Sigmoid colon (tissue), 7 donors: ENCODE results near the gene UBQLN4. TPM values are rescaled to one million over a fixed set of nuclear protein-coding genes. Genes with fewer than 3 reads are reported as not detected.
"Not testable (repeated sequence)": the region's sequence is repeated elsewhere in the genome, so short reads cannot be mapped to it uniquely, and the experiment has no call there.

Source experiments
- DNase-seq: peaks from one replicate; pipeline ENCODE4 v3.0.0-alpha.2; 2019
- H3K27ac ChIP-seq, 4 donors: fragments of 200-600 bp; sonication (generic); one replicate each; pipeline ENCODE4 v1.5.1; 2016 to 2019; ENCODE audit warnings: mild to moderate bottlenecking in 1 of 4
- H3K27me3 ChIP-seq, 3 donors: fragments of 200-600 bp; sonication (generic); one replicate each; pipeline ENCODE4 v1.5.1; 2019; ENCODE audit warnings: mild to moderate bottlenecking in 1 of 3
- H3K36me3 ChIP-seq, 4 donors: fragments of 200-600 bp; sonication (generic); one replicate each; pipeline ENCODE4 v1.5.1; 2016 to 2019
- H3K4me1 ChIP-seq, 4 donors: fragments of 200-600 bp; sonication (generic); one replicate each; pipeline ENCODE4 v1.5.1; 2017 to 2019
- H3K4me3 ChIP-seq, 4 donors: fragments of 200-600 bp; sonication (generic); one replicate each; pipeline ENCODE4 v1.5.1; 2017 to 2019; ENCODE audit warnings: mild to moderate bottlenecking in 2 of 4, moderate library complexity in 1 of 4
- H3K9me3 ChIP-seq, 4 donors: fragments of 200-600 bp in 3 of 4; sonication (generic) in 3 of 4; one replicate each; pipeline versions ENCODE4 v1.5.1 to v1.6.1; 2013 to 2019
- EP300 ChIP-seq, 4 donors: sonication (generic); formaldehyde crosslinking; IDR thresholded peaks; one replicate each; pipeline ENCODE4 v1.6.1; 2017; ENCODE audit warnings: antibody characterized with exemption in 4 of 4
- POLR2A ChIP-seq, 2 donors: fragments of 450-650 bp; IDR thresholded peaks; one replicate each; pipeline ENCODE4 v1.6.1; 2016; ENCODE audit warnings: antibody characterized with exemption in 2 of 2, mild to moderate bottlenecking in 2 of 2, moderate library complexity in 2 of 2
- POLR2AphosphoS5 ChIP-seq, 4 donors: sonication (generic); formaldehyde crosslinking; IDR thresholded peaks; one replicate each; pipeline ENCODE4 v1.6.1; 2017; ENCODE audit warnings: antibody characterized with exemption in 4 of 4
- WGBS, 2 donors: extraction: QIAGEN DNeasy Blood & Tissue Kit; methylation state at CpG; one replicate each; pipeline ENCODE4 v1.1.7; 2013; 5-methylcytosine and 5-hydroxymethylcytosine counted together
- intact Hi-C: fragments of 100-400 bp; cut with DNase I; formaldehyde crosslinking; loops from one replicate; pipeline ENCODE4 v1.15.1; 2023
- polyA plus RNA-seq, 3 donors: library from polyadenylated mRNA; stranded (reverse); fragments of 200-250 nt; gene quantifications; one replicate each; pipeline ENCODE4 v1.2.3, GENCODE V29; 2013
- total RNA-seq, 4 donors: library from RNA; depleted of rRNA; stranded (reverse); fragments of >200 nt; gene quantifications; one replicate each; pipeline ENCODE4 v1.1.0, GENCODE V29; 2016
- TF ChIP-seq, protein P1 (sequence below), 4 experiments: fragments of 450-650 bp in 3 of 4; fragments of 200-600 bp in 1 of 4; IDR thresholded peaks; one replicate each; pipeline ENCODE4 v1.5.1; 2016 to 2019; ENCODE audit warnings: antibody characterized with exemption in 4 of 4, mild to moderate bottlenecking in 3 of 4, moderate library complexity in 2 of 4
- donor health status: healthy with polysubstance abuse.
- donor health status: Bipolar disorder and iron deficiency.
- donor health status: healthy.

The UBQLN4 gene
- total and polyA plus RNA-seq, 7 donors: 11.4 to 23.6 (median 19.1) TPM

DNA sequence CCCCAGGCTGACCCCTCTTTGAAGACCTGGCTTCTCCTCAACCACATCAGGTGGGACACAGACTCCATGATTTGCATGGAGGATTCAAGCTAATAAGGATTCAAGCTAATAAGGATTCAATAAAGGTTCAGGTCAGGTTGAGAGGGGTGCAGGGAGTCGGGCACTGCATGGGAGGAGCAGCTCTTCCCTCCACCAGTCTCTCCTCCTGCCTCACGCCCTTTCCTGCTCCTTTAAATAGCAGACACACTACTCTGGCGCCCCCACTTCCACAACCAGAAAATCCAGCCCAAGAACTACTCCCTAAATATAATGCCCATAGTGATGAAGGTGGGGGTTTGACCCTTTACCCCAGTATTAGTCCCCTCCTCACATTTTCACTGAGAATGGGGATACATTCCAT, 21.6 kb upstream of the UBQLN4 start:
- peaks cover 0 to 13% (median 0%) of the 10 kb centered on the region in 3 donors for H3K27me3 ChIP-seq
- H3K9me3 ChIP-seq: no peaks in the 10 kb centered on the region
- no peak overlapping the region for H3K4me3 ChIP-seq
- TF ChIP-seq POLR2A (IDR thresholded peaks at IDR 0.05): no peak
- no peak for TF ChIP-seq EP300 (IDR thresholded peaks at IDR 0.05)
- TF ChIP-seq, protein P1, sequence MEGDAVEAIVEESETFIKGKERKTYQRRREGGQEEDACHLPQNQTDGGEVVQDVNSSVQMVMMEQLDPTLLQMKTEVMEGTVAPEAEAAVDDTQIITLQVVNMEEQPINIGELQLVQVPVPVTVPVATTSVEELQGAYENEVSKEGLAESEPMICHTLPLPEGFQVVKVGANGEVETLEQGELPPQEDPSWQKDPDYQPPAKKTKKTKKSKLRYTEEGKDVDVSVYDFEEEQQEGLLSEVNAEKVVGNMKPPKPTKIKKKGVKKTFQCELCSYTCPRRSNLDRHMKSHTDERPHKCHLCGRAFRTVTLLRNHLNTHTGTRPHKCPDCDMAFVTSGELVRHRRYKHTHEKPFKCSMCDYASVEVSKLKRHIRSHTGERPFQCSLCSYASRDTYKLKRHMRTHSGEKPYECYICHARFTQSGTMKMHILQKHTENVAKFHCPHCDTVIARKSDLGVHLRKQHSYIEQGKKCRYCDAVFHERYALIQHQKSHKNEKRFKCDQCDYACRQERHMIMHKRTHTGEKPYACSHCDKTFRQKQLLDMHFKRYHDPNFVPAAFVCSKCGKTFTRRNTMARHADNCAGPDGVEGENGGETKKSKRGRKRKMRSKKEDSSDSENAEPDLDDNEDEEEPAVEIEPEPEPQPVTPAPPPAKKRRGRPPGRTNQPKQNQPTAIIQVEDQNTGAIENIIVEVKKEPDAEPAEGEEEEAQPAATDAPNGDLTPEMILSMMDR (IDR thresholded peaks at IDR 0.05): no peak
- no peak for TF ChIP-seq POLR2AphosphoS5 (IDR thresholded peaks at IDR 0.05)
- peaks cover 0 to 16% (median 12%) of the 10 kb centered on the region in 4 donors for H3K4me1 ChIP-seq
- 37 to 50% methylated on average over 3 of the region's 3 CpGs for WGBS, 2 donors
- no peaks in the 10 kb centered on the region for H3K36me3 ChIP-seq
- no peak for DNase-seq
- intact Hi-C loops: no loop called here
- H3K27ac ChIP-seq: no peak overlapping the region

DNA sequence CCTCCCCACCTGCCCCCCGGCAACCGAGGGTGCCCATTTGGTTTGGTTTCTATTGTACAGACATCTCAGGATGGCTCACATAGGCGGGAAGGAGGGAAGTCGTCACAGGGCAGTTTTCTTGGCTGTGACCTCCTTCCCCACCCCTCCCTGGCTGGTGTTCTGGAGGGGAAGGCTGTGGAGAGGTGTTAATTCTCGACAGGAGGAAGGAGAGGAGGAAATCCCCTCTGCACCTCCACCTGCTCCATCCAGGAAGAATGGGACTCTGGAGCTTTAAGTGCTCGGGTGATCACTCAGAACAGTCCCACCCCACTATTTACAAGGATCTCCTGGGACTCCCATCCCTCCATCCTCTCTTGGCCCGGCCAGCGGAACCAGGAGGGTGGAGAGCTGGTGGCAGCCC, 21.1 kb upstream of the UBQLN4 start:
- DNase-seq: no peak
- peaks cover 0 to 13% (median 0%) of the 10 kb centered on the region in 3 donors for H3K27me3 ChIP-seq
- intact Hi-C loops: no loop called here
- peaks cover 0 to 16% (median 12%) of the 10 kb centered on the region in 4 donors for H3K4me1 ChIP-seq
- H3K9me3 ChIP-seq: no peaks in the 10 kb centered on the region
- H3K4me3 ChIP-seq: no peak overlapping the region
- TF ChIP-seq POLR2AphosphoS5 (IDR thresholded peaks at IDR 0.05) (no peak), POLR2A (IDR thresholded peaks at IDR 0.05) (no peak), EP300 (IDR thresholded peaks at IDR 0.05) (no peak)
- TF ChIP-seq, protein P1 (IDR thresholded peaks at IDR 0.05): no peak
- 50 to 66% methylated on average over 8 of the region's 8 CpGs for WGBS, 2 donors
- no peaks in the 10 kb centered on the region for H3K36me3 ChIP-seq
- H3K27ac ChIP-seq: no peak overlapping the region

DNA sequence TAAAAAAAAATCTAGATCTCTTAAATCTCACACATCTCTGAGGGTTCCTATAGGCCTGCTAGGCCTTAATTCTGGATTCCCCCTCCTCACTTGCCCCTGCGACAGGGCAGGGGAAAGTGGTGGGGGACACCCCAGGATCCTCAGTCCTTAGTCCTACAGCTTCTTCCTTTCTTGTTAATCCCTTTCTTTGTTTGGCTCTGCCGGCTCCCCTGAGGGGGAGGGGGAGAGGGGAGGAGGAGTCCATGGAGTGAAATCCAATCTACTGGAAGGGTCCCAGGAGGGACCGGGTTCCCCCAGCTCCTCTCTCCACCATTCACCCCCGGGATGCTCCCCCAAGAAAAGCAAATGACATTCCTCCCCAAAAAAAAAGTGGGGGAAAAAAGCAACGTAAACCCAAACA, 20.1 kb upstream of the UBQLN4 start:
- H3K27ac ChIP-seq: no peak overlapping the region
- intact Hi-C loops: no loop called here

DNA sequence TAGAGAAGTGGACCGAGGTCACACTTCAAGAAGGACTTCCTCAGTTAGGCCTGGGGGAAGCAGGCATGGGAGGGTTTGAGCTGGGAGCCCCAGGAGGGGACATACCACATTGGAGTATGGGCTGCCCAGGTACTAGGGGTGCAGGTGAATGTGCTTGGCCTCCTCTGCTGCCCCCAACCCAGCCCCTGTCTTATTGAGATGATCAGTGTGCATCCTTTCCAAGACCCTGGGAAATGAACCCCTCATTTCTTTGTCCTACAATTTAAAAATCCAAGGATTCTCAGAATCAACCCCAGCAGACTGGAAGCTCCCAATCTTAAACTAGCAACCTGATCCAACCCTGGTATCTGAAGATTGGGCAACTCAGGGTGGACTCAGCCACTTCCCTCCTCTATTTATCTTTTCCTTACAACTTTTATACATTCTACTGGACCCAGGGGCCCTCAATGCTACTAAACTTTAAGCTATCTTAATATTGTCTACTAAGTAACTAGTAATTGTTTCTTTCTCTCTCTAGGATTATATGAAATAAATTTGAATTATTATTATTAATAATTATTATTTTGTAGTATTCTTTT, 19.6 kb upstream of the UBQLN4 start:
- 27 to 37% methylated on average over 1 of the region's 1 CpG for WGBS, 2 donors
- TF ChIP-seq, protein P1 (IDR thresholded peaks at IDR 0.05): no peak
- no peak for TF ChIP-seq POLR2AphosphoS5 (IDR thresholded peaks at IDR 0.05)
- no peak for TF ChIP-seq POLR2A (IDR thresholded peaks at IDR 0.05)

More for the DNA sequence above, 20.1 kb upstream of the UBQLN4 start:
- Histone ChIP-seq H3K27me3 (peaks cover 0 to 13% (median 0%) of the 10 kb centered on the region in 3 donors), H3K36me3 (no peaks in the 10 kb centered on the region), H3K9me3 (no peaks in the 10 kb centered on the region), H3K4me1 (peaks cover 0 to 16% (median 12%) of the 10 kb centered on the region in 4 donors), H3K4me3 (no peak overlapping the region)
- TF ChIP-seq EP300 (IDR thresholded peaks at IDR 0.05) (no peak), POLR2A (IDR thresholded peaks at IDR 0.05) (no peak), POLR2AphosphoS5 (IDR thresholded peaks at IDR 0.05) (no peak)
- TF ChIP-seq, protein P1 (IDR thresholded peaks at IDR 0.05): no peak
- no peak for DNase-seq
- WGBS, 2 donors: 71 to 72% methylated on average over 5 of the region's 5 CpGs

DNA sequence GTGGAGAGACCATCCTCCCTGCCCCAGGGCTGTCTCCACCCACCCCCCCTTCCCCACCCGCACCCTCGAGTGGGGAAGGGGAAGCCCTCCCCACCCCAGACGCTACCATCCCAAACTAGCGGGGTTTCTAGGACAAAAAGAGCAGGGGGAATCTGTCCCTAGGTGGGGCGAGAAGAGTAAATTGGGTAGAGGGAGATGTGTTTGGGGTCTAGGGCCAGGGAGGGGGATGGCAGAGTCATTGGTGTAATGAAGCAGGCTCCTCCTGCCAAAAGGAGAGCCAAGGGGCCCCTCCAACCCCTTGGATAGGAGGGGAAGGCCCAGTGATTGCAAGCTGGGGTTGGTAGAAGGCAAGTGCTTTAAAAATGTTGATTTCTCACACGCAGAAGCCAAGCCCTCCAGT, 18.7 kb upstream of the UBQLN4 start:
- no peaks in the 10 kb centered on the region for H3K36me3 ChIP-seq
- DNase-seq: no peak

More for the DNA sequence above, 19.6 kb upstream of the UBQLN4 start:
- H3K27ac ChIP-seq: no peak overlapping the region
- no peak for DNase-seq
- H3K9me3 ChIP-seq: no peaks in the 10 kb centered on the region
- no peak overlapping the region for H3K4me3 ChIP-seq
- peaks cover 0 to 13% (median 0%) of the 10 kb centered on the region in 3 donors for H3K27me3 ChIP-seq
- peaks cover 0 to 16% (median 12%) of the 10 kb centered on the region in 4 donors for H3K4me1 ChIP-seq
- no peaks in the 10 kb centered on the region for H3K36me3 ChIP-seq
- intact Hi-C loops: no loop called here

DNA sequence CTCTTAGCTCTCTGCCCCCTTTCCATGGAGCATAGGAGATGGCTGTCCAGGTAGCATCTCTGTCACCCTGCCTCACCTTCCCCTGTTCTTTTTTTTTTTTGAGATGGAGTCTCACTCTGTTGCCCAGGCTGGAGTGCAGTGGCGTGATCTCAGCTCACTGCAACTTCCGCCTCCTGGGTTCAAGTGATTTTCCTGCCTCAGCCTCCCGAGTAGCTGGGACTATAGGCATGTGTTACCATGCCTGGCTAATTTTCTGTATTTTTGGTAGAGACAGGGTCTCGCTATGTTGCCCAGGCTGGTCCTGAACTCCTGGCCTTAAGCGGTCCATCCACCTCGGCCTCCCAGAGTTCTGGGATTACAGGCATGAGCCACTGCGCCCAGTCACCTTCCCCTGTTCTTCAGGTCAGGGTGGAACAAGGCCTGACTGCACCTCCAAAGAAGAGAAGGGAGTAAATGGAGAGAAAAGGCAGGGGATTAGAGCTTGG, 17.8 kb upstream of the UBQLN4 start:
- 92 to 94% methylated on average over 7 of the region's 7 CpGs for WGBS, 2 donors
- Histone ChIP-seq H3K4me1 (peaks cover 0 to 15% (median 7%) of the 10 kb centered on the region in 4 donors), H3K27me3 (peaks cover 0 to 13% (median 0%) of the 10 kb centered on the region in 3 donors)
- H3K27ac ChIP-seq, intact Hi-C loops, H3K36me3 ChIP-seq, H3K9me3 ChIP-seq, DNase-seq, H3K4me3 ChIP-seq: not testable (repeated sequence)

More for the DNA sequence above, 18.7 kb upstream of the UBQLN4 start:
- WGBS, 2 donors: 67 to 76% methylated on average over 6 of the region's 6 CpGs
- no peaks in the 10 kb centered on the region for H3K9me3 ChIP-seq
- peaks cover 0 to 16% (median 11%) of the 10 kb centered on the region in 4 donors for H3K4me1 ChIP-seq
- H3K27ac ChIP-seq: no peak overlapping the region
- intact Hi-C loops: no loop called here
- no peak overlapping the region for H3K4me3 ChIP-seq
- peaks cover 0 to 13% (median 0%) of the 10 kb centered on the region in 3 donors for H3K27me3 ChIP-seq
- no peak for TF ChIP-seq EP300 (IDR thresholded peaks at IDR 0.05)
- TF ChIP-seq, protein P1 (IDR thresholded peaks at IDR 0.05): no peak
- TF ChIP-seq POLR2AphosphoS5 (IDR thresholded peaks at IDR 0.05): no peak
- no peak for TF ChIP-seq POLR2A (IDR thresholded peaks at IDR 0.05)
